Esophagus squamous epithelium (tissue), 5 donors: Measurements from ENCODE around the gene DSEL. TPM values are rescaled to one million over a fixed set of nuclear protein-coding genes. Genes with fewer than 3 reads are reported as not detected.
A peak's percentile ranks its signal among the peaks of the same experiment; 100 is the strongest.

Experiments used
- DNase-seq: peaks from one replicate; lab custom pipeline; 2025; lab: John Stamatoyannopoulos, UW
- H3K27ac ChIP-seq, 4 donors: fragments of 200-600 bp; sonication (generic); one replicate each; pipeline ENCODE4 v1.5.1; 2016 to 2019; ENCODE audit warnings: mild to moderate bottlenecking in 1 of 4
- H3K27me3 ChIP-seq, 4 donors: fragments of 200-600 bp; sonication (generic); 1 replicate in 3 of 4; 2 replicates in 1 of 4; pipeline versions ENCODE4 v1.5.1 to v1.6.0; 2017 to 2021; ENCODE audit warnings: antibody characterized with exemption in 1 of 4
- H3K36me3 ChIP-seq, 3 donors: fragments of 200-600 bp; sonication (generic); one replicate each; pipeline ENCODE4 v1.5.1; 2016 to 2019
- H3K4me1 ChIP-seq, 3 donors: fragments of 200-600 bp; sonication (generic); one replicate each; pipeline ENCODE4 v1.5.1; 2017 to 2019
- H3K4me3 ChIP-seq, 4 donors: fragments of 200-600 bp; sonication (generic); 1 replicate in 3 of 4; 2 replicates in 1 of 4; pipeline ENCODE4 v1.5.1; 2016 to 2019; ENCODE audit warnings: mild to moderate bottlenecking in 2 of 4, moderate library complexity in 1 of 4
- H3K9me3 ChIP-seq, 3 donors: fragments of 200-600 bp; sonication (generic); one replicate each; pipeline ENCODE4 v1.5.1; 2016 to 2019
- POLR2A ChIP-seq, 4 donors: fragments of 450-650 bp; IDR thresholded peaks; one replicate each; pipeline ENCODE4 v1.6.1; 2017; ENCODE audit warnings: antibody characterized with exemption in 4 of 4, mild to moderate bottlenecking in 4 of 4, moderate library complexity in 3 of 4
- WGBS, 2 donors: methylation state at CpG; one replicate each; pipeline ENCODE4 v1.1.5; 2018; 5-methylcytosine and 5-hydroxymethylcytosine counted together
- intact Hi-C: fragments of 100-400 bp; cut with DNase I; formaldehyde crosslinking; loops from one replicate; pipeline ENCODE4 v1.15.0; 2022
- total RNA-seq, 4 donors: library from RNA; depleted of rRNA; stranded (reverse); fragments of >200 nt; gene quantifications; one replicate each; pipeline ENCODE4 v1.1.0, GENCODE V29; 2016
- TF ChIP-seq, protein P1 (sequence below), 6 experiments: fragments of 450-650 bp in 4 of 6; fragments of 200-600 bp in 2 of 6; sonication (generic) in 2 of 6; IDR thresholded peaks; one replicate each; pipeline ENCODE4 v1.5.1; 2016 to 2019; ENCODE audit warnings: antibody characterized with exemption in 6 of 6, mild to moderate bottlenecking in 4 of 6, moderate library complexity in 4 of 6
- donor health status: DM: yes; HTN: yes; CAD: no.

Gene DSEL
- total RNA-seq, result 1 to 10 TPM in 2 of 4 donors, under 1 TPM in 2; 0.45 to 5.7 (median 1.5) TPM

DNA sequence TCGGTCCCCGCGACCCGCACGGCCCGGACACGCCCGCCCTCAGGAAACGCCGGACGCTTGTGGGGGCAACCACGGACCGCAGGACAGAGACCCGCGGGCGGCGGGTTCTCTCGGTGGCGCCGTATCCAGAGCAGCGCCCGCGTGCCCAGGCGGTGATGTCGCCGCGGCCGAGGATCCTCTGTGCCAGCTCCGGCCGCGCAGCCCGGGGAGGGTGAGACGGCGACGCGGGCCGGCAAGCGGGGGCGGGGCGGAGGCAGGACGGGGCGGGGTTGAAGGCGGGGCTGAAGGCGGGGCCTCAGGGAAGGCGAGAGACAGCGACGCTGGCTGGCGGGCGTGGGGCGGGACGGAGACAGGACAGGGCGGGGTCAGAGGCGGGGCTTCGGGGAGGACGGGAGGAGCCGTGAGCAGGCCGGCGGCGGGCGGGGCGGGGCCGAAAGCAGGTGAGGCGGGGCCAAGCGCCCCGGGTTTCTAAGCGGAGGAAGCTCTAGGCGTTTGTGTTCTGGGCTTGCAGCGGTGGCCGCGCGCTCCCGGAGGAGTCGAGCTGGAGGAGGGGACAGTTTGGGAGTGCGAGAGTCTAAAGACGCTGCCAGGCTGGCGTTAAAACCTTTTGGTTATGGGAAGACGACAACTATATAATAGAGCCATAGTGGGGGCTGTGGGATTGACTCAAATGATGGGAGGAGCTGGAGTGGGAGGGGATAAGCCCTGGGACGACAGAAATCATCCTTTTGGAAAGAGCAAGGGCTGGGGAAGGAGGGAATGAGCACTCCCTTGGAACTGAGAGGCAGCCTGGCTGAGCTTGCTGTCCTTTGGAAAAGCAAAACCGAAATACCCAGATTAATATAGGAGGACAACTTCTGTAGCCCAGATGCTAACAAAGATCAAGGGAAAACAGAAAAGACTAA lies at the start of gene DSEL:
TSS of gene DSEL (minus strand) at position 182 of the 905 bp plus-strand sequence. CDS start 2,112 bp downstream, outside the sequence.
- peak in 3 of 4 donors; percentile 23 to 39 (median 29) for TF ChIP-seq POLR2A (IDR thresholded peaks at IDR 0.05)
- TF ChIP-seq, protein P1, sequence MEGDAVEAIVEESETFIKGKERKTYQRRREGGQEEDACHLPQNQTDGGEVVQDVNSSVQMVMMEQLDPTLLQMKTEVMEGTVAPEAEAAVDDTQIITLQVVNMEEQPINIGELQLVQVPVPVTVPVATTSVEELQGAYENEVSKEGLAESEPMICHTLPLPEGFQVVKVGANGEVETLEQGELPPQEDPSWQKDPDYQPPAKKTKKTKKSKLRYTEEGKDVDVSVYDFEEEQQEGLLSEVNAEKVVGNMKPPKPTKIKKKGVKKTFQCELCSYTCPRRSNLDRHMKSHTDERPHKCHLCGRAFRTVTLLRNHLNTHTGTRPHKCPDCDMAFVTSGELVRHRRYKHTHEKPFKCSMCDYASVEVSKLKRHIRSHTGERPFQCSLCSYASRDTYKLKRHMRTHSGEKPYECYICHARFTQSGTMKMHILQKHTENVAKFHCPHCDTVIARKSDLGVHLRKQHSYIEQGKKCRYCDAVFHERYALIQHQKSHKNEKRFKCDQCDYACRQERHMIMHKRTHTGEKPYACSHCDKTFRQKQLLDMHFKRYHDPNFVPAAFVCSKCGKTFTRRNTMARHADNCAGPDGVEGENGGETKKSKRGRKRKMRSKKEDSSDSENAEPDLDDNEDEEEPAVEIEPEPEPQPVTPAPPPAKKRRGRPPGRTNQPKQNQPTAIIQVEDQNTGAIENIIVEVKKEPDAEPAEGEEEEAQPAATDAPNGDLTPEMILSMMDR (IDR thresholded peaks at IDR 0.05), result no peak
- H3K4me3 ChIP-seq, result peak within 1 kb of the TSS; percentile 79 to 91 (median 87)
- 0 to 2% methylated on average over 12 to 25 of the region's 79 CpGs for WGBS, 2 donors

DNA sequence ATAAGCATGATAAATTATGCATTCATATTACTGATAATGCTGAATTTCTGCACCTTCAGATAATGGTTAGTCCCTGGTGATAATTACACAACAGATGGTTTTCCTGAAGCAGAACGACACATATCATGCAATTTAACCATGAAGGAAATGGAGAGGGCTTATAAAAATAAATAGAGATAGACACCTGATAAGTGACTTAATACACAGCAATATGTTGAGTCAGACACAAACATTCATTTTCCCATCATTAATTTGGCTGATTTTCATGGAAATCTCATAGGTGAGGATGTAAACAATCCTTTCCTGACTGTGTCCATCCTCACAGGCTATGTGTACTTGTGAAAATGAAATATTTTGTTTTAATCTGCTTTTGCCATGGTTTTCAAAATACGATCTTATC lies 36.9 kb upstream of the DSEL start:
- intact Hi-C loops, result no loop called here
- H3K27me3 ChIP-seq, result no peaks in the 10 kb centered on the region
- no peaks in the 10 kb centered on the region for H3K4me1 ChIP-seq
- TF ChIP-seq POLR2A (IDR thresholded peaks at IDR 0.05), result no peak
- TF ChIP-seq, protein P1 (IDR thresholded peaks at IDR 0.05), result no peak
- no peak for DNase-seq
- H3K27ac ChIP-seq, result no peak overlapping the region
- 40 to 51% methylated on average over 2 of the region's 2 CpGs for WGBS, 2 donors
- no peak overlapping the region for H3K4me3 ChIP-seq
- no peaks in the 10 kb centered on the region for H3K9me3 ChIP-seq
- H3K36me3 ChIP-seq, result no peaks in the 10 kb centered on the region

More for the DNA sequence above, at the start of gene DSEL:
- DNase-seq, result peak; percentile 74
- intact Hi-C loops, result no loop called here
- Histone ChIP-seq H3K4me1 (peaks cover 4 to 49% (median 7%) of the 10 kb centered on the region in 3 donors), H3K27ac (peak within 1 kb of the TSS; percentile 78 to 92 (median 89)), H3K36me3 (no peaks in the 10 kb centered on the region), H3K27me3 (no peaks in the 10 kb centered on the region), H3K9me3 (no peaks in the 10 kb centered on the region)

DNA sequence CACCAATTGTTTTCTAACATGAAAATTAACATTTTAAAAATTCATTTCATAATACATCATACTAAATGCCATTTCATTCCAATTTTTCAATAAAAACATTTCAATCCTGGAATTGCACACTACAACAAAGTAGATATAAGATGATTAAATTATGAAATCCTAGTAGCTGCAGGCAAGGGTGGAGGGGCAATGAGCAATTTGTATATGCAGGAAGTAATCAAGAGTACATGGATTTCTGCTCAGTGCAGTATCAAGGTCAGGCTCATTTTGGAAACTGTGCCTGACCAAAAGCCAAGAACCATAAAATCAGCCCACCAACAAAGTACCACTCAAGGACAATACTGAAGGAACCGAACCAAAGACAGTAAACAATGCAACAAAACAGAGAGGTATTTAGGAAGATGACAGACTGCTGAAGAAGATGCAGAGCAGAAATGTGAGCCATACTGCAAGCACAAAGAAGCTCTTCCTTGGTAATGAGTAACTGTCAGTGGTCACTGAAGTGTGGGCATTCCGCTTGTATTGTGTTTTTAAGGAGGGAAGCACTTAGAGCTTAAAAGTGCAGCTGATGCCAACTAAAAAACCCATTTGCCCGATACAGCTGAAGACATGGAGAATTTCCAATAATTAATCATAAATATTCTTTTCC lies 34.5 kb upstream of the DSEL start:
- Histone ChIP-seq H3K27me3 (no peaks in the 10 kb centered on the region), H3K4me1 (no peaks in the 10 kb centered on the region), H3K9me3 (no peaks in the 10 kb centered on the region), H3K27ac (no peak overlapping the region), H3K4me3 (no peak overlapping the region), H3K36me3 (no peaks in the 10 kb centered on the region)
- TF ChIP-seq POLR2A (IDR thresholded peaks at IDR 0.05), result no peak
- TF ChIP-seq, protein P1 (IDR thresholded peaks at IDR 0.05), result no peak
- DNase-seq, result no peak
- 68 to 81% methylated on average over 3 of the region's 3 CpGs for WGBS, 2 donors
- intact Hi-C loops, result no loop called here

- Histone ChIP-seq H3K27ac (no peak overlapping the region), H3K9me3 (no peaks in the 10 kb centered on the region), H3K4me1 (no peaks in the 10 kb centered on the region), H3K4me3 (no peak overlapping the region), H3K36me3 (no peaks in the 10 kb centered on the region), H3K27me3 (no peaks in the 10 kb centered on the region)
- intact Hi-C loops, result no loop called here
- TF ChIP-seq, protein P1 (IDR thresholded peaks at IDR 0.05), result no peak
- TF ChIP-seq POLR2A (IDR thresholded peaks at IDR 0.05), result no peak
- 17 to 22% methylated on average over 4 of the region's 4 CpGs for WGBS, 2 donors
- no peak for DNase-seq
These were observed 33.4 kb upstream of the DSEL start for GRCh38 chr18:67549946-67550345.

DNA sequence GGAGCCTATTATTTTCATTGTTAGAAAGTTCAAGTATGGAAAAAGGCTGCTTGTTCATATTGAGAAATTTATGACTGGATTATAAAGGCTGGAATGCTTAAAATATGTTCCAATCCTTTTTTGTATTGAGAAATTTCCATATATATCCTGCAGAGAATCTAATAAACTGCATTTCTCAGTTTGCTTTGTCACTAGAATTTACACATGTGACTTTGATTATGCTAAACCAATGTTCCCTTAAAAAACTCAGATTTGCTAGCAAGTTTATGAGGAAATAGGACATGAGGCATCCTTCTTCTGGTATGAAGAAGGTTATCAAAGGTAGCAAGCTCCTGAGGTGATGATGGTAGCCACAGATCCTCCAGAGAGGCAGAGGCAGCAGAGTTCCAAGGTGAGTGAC lies 29.2 kb upstream of the DSEL start:
- Histone ChIP-seq H3K9me3 (no peaks in the 10 kb centered on the region), H3K4me1 (no peaks in the 10 kb centered on the region), H3K4me3 (no peak overlapping the region), H3K27ac (no peak overlapping the region), H3K27me3 (no peaks in the 10 kb centered on the region), H3K36me3 (no peaks in the 10 kb centered on the region)
- DNase-seq, result no peak
- intact Hi-C loops, result no loop called here
- TF ChIP-seq, protein P1 (IDR thresholded peaks at IDR 0.05), result no peak
- no peak for TF ChIP-seq POLR2A (IDR thresholded peaks at IDR 0.05)
